Parathyroid adenoma (tissue), 2 donors: ENCODE results near the gene UPK3A.
"Not testable (repeated sequence)": the region's sequence is repeated elsewhere in the genome, so short reads cannot be mapped to it uniquely, and the experiment has no call there.

ENCODE experiments used
- H2AFZ ChIP-seq: fragments of 300-600 bp; sonication (generic); one replicate; pipeline ENCODE4 v1.7.0; 2017; ENCODE audit warnings: antibody characterized with exemption, mild to moderate bottlenecking
- H3K27ac ChIP-seq: fragments of 300-600 bp; sonication (generic); one replicate; pipeline ENCODE4 v1.7.0; 2017
- H3K27me3 ChIP-seq: fragments of 300-600 bp; sonication (generic); one replicate; pipeline ENCODE4 v1.7.0; 2017; ENCODE audit warnings: low read length; ENCODE audit not compliant: control insufficient read depth, insufficient read depth
- H3K36me3 ChIP-seq: fragments of 300-600 bp; sonication (generic); one replicate; pipeline ENCODE4 v1.7.0; 2017; ENCODE audit warnings: low read length; ENCODE audit not compliant: control insufficient read depth, insufficient read depth
- H3K4me1 ChIP-seq: fragments of 300-600 bp; sonication (generic); one replicate; pipeline ENCODE4 v1.7.0; 2017; ENCODE audit warnings: control low read depth
- H3K4me2 ChIP-seq: fragments of 300-600 bp; sonication (generic); one replicate; pipeline ENCODE4 v1.7.0; 2017; ENCODE audit warnings: low read length
- H3K4me3 ChIP-seq: fragments of 300-600 bp; sonication (generic); one replicate; pipeline ENCODE4 v1.7.0; 2017; ENCODE audit warnings: low read depth, low read length
- H3K79me2 ChIP-seq: fragments of 300-600 bp; sonication (generic); one replicate; pipeline ENCODE4 v1.7.0; 2017; ENCODE audit warnings: control low read depth
- H3K9ac ChIP-seq: fragments of 300-600 bp; sonication (generic); one replicate; pipeline ENCODE4 v1.7.0; 2017; ENCODE audit warnings: mild to moderate bottlenecking
- H3K9me3 ChIP-seq: fragments of 300-600 bp; sonication (generic); one replicate; pipeline ENCODE4 v1.7.0; 2017; ENCODE audit warnings: low read length; ENCODE audit not compliant: control insufficient read depth
- CTCF ChIP-seq: fragments of 300-600 bp; sonication (generic); IDR thresholded peaks from one replicate; pipeline ENCODE4 v1.7.0; 2017; ENCODE audit warnings: antibody characterized with exemption, mild to moderate bottlenecking
- donor health status: primary hyperparathyroidism.

Gene UPK3A

DNA sequence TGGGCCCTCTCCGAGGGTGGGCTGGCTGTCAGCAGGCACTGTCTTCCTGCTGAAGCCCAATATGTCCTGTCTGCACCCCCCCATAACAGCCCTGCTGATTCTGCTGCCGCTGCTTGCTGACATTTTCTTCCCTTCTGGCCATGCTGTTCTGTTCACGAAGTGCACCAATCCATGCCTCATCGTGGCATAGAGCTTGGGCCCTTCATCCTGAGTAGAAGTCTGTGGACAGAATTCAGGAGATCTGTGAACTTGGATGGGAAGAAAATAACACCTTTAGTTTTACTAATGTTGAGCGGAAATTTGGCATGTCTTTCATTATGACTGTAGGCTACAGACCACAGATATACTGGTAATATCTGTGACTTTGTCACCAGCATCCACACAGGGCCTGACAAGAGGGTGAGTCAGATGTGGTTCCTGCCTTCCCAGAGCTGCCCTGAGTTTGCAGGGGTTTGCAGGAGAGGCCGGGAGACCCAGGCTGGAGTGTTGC, 29.9 kb upstream of the UPK3A start:
- Histone ChIP-seq H3K4me1 (no peaks in the 10 kb centered on the region), H3K9me3 (no peaks in the 10 kb centered on the region), H3K36me3 (no peaks in the 10 kb centered on the region), H3K4me2 (no peak overlapping the region), H3K9ac (no peak overlapping the region), H3K79me2 (no peaks in the 10 kb centered on the region), H3K27ac (no peak overlapping the region), H2AFZ (no peak overlapping the region), H3K27me3 (no peaks in the 10 kb centered on the region), H3K4me3 (no peak overlapping the region)
- no peak for TF ChIP-seq CTCF

- not testable (repeated sequence) for H3K9me3 ChIP-seq, H2AFZ ChIP-seq, H3K4me3 ChIP-seq, H3K9ac ChIP-seq, H3K27ac ChIP-seq, H3K36me3 ChIP-seq, H3K4me1 ChIP-seq, H3K27me3 ChIP-seq, H3K79me2 ChIP-seq, H3K4me2 ChIP-seq
Measured at GRCh38 chr22:45257941-45258340, 26.8 kb upstream of the UPK3A start.

- no peak overlapping the region for H3K9ac ChIP-seq
- TF ChIP-seq CTCF: no peak
- H3K4me1 ChIP-seq: peaks cover 9% of the 10 kb centered on the region
- no peak overlapping the region for H3K4me3 ChIP-seq
- no peaks in the 10 kb centered on the region for H3K27me3 ChIP-seq
- no peaks in the 10 kb centered on the region for H3K9me3 ChIP-seq
- H3K79me2 ChIP-seq: no peaks in the 10 kb centered on the region
- H3K4me2 ChIP-seq: no peak overlapping the region
- H3K36me3 ChIP-seq: no peaks in the 10 kb centered on the region
- H2AFZ ChIP-seq: no peak overlapping the region
- no peak overlapping the region for H3K27ac ChIP-seq
Measured at GRCh38 chr22:45259754-45260394, 24.9 kb upstream of the UPK3A start.

DNA sequence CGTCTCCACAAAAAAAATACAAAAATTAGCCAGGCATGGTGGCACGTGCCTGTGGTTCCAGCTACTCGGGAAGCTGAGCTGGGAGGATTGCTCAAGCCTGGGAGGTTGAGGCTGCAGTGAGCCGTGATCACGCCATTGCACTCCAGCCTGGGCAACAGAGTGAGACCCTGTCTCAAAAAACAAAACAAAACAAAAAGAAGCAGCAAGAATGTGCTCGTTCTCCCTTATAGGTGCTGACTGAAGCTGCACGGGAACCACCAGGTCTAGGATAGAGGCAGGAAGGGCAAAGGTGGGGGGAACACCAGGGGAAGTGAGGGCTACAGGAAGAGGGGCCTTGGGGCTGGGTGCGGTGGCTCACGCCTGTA, 24.4 kb upstream of the UPK3A start:
- H3K27ac ChIP-seq, H3K4me2 ChIP-seq, H3K9me3 ChIP-seq, H3K36me3 ChIP-seq, H3K4me1 ChIP-seq, H3K9ac ChIP-seq, H2AFZ ChIP-seq, H3K4me3 ChIP-seq, H3K79me2 ChIP-seq, H3K27me3 ChIP-seq: not testable (repeated sequence)

DNA sequence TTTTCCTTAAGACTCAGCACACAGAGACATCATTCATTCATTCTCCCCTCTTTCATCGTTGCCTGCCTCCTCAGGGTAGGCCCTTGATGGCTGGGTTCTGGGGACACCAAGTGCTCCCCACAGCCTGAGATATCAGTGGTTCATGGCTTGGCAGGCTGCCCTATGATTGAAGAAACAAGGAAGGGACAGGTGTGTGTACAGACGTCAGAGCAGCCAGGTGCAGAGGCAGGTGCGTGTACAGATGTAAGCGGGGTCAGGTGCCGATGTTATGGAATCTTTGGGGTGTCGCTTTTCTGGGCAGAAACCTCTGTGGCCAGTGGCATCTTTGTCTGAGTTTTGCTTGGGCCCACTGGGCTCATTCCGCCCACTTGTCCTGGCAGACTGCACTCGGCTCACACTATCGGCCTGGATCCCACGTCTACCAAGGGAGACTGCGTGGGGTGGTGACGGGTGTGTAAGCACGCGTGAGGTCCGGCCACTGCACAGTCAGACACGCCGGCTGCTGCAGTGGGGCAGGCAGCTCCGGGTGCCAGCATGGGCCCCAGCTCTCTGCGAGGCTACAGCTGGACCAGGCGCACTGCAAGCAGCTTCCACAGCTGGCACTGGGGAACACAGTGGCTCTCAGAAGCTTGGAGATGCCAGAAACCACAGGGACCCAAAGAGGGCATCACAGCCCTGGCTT, 23.2 kb upstream of the UPK3A start:
- Histone ChIP-seq H2AFZ (no peak overlapping the region), H3K79me2 (no peaks in the 10 kb centered on the region), H3K27ac (no peak overlapping the region), H3K36me3 (no peaks in the 10 kb centered on the region), H3K9me3 (no peaks in the 10 kb centered on the region), H3K4me1 (peaks cover 9% of the 10 kb centered on the region), H3K27me3 (no peaks in the 10 kb centered on the region), H3K4me3 (no peak overlapping the region), H3K9ac (no peak overlapping the region), H3K4me2 (no peak overlapping the region)
- TF ChIP-seq CTCF: no peak
